Stomach (tissue), 4 donors: ENCODE data around the gene SIVA1.

Experiments
- CTCF ChIP-seq, 7 experiments: fragments of 450-650 bp in 4 of 7; fragments of 200-600 bp in 3 of 7; sonication (generic) in 3 of 7; IDR thresholded peaks; one replicate each; pipeline ENCODE4 v1.5.1; 2016 to 2019; ENCODE audit warnings: antibody characterized with exemption in 7 of 7, control low read depth in 2 of 7, mild to moderate bottlenecking in 1 of 7
- POLR2A ChIP-seq, 4 donors: fragments of 450-650 bp; IDR thresholded peaks; one replicate each; pipeline ENCODE4 v1.6.1; 2016; ENCODE audit warnings: antibody characterized with exemption in 4 of 4, control low read depth in 2 of 4, mild to moderate bottlenecking in 1 of 4, moderate library complexity in 1 of 4

- no peak for TF ChIP-seq CTCF (IDR thresholded peaks at IDR 0.05)
- no peak for TF ChIP-seq POLR2A (IDR thresholded peaks at IDR 0.05)
These were observed 4.9 kb downstream of the SIVA1 start for GRCh38 chr14:104757681-104758392.
